HG02943 (cell line): Measurements from ENCODE around the gene CYP4F3.
"Not testable (repeated sequence)": the region's sequence is repeated elsewhere in the genome, so short reads cannot be mapped to it uniquely, and the experiment has no call there.

Experiments
- ATAC-seq: cut with Tn5 transposase; IDR thresholded peaks from one replicate; pipeline ENCODE4 v1.9.1; 2021; ENCODE audit warnings: mild to moderate bottlenecking, low read depth, moderate library complexity; ENCODE audit not compliant: unreplicated experiment

CYP4F3 gene

DNA sequence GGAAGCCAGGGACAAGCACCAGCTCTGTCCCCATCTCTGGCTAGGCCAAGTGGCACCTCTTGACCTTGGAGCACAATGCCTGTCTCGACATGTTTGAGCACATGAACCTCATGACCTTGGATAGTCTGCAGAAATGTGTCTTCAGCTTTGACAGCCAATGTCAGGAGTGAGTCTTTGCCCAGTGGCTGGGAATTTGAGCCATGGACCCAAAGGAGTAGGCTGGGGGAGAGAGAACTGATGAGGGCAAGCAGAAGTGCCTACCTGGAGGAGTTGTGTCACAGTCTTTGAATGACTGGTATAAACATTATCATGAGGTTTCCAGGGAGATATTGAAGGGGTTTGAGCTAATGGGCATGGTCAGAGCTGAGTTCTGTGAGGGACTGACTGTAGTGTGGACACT lies 25.5 kb downstream of the CYP4F3 start:
- ATAC-seq: no peak

DNA sequence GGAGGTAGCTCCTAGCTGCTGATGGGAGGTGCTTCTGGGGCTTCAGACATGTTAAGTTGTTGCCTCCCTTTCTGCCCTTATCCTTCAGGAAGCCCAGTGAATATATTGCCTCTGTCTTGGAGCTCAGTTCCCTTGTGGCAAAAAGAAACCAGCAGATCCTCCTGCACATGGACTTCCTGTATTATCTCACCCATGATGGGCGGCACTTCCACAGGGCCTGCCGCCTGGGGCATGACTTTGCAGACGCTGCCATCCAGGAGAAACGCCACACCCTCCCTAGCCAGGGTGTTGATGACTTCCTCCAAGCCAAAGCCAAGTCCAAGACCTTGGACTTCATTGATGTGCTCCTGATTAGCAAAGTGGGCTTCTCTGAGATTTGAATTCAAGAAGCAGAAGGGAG lies 26.2 kb downstream of the CYP4F3 start:
- ATAC-seq: no peak

DNA sequence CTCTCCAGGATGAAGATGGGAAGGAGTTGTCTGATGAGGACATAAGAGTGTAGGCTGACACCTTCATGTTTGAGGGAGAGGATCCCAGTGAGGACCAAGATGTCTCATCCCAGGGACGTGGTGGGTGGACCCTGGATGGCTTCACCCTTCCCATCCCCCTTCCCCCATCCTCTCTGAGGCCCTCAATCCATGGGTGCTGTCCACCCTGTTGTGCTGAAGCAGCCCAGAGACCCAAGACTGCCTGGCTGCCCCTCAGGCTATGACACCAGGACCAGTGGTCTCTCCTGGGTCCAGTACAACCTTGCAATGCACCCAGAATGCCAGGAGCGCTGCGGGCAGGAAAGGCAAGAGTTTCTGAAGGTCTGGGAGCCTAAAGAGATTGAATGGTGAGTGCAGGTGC lies 28.7 kb downstream of the CYP4F3 start:
- ATAC-seq: no peak

DNA sequence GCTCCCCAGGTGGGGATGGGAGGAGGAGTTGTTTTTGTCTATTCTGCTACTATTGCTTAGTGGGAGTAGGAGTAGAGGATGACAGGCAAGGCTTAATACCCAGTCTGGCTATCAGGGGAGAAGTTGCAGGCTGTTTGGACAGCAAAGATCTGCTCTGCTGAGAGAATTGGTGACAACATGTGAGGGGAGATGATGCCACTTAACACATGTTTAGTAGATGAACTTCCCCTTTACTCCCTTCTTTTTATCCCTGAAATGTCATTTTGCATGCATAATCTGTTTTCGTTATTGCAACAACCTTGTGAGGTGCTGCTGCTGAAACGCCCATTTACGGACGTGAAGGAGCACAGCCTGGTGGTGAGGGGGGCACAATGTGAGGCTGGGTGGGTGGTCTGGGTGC lies 29.2 kb downstream of the CYP4F3 start:
- ATAC-seq: no peak

DNA sequence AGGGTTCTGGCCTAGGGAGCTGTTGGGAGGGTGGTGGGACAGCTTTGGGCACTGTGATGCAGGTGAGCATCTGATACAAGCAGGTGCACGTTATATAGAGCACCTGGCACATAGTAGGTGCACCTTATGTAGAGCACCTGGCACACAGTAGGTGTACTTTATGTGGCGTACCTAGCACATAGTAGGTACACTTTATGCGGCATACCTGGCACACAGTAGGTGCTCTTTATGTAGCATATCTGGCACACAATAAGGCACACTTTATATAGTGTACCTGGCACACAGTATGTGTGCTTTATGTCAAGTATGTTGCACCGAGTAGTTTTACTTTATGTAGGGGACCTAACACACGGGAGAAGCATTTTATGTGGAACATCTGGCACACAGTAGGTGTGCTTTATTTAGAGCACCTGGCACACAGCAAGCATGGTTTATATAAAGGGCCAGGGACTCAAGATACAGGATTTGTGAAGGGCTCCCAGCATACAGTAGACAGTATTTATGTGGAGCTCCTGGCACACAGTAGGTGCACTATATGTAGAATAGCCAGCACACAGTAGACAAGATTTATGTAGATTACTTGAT lies 30.6 kb downstream of the CYP4F3 start:
- no peak for ATAC-seq

DNA sequence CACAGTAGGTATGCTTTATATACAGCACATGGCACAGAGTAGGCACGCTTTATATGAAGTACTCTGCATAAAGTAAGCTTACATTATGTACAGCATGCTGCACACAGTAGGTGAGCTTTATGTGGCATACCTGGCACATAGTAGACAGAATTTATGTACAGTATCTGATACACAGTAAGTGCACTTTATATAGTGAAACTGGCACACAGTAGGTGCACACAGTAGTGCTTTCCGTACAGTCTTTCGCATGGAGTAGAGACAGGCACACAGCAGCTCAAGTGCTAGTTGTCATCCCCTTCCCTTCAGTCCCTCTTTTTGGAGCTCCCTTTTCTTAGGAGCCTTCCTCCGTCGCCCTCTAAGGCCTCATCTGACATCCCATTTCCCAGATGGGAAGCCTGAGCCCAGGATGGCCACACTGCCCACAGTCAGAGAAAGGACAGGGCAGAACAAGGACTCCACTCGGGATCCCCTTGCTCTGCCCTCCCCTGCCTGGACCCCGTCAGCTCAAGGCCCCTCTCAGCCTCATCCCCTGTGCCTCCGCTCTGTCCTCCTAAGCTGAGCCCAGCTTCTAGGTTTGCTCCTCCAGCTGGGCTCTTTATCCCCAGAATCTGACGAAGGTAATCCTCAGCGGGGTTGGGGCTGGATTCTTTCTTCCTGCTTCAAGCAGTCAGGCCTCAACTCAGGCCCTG lies 31.3 kb downstream of the CYP4F3 start:
- no peak for ATAC-seq

DNA sequence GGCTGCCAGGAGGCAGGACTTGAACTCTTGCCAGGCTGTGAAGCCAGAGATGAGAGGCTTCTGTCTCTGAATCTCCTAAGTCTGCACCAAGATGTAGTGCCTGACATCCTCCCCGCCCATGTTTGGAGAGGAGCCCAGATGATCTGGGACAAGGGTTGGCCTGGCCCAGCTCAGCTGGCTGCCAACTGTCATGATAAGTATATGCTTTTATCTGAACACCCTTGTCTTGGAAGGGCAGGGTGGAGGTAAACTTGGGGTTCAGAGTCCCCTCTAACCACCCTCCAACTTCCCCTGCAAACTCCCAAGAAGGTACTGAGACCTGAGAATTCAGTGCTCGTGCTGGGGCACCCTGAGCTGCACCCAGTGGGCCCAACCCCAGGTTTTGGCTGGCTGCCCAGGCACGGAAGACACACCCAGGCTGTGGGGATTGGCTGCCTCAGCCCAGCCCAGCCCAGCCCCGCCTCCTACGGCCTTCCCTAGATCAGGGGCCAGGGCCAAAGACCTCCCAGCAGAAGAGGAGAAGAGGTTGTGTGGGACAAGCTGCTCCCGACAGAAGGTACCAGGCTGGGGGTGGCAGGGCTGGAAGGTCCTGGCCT lies 32.0 kb downstream of the CYP4F3 start, which contains the start of gene CYP4F12:
CYP4F12 (plus strand) TSS at position 508 of the 596 bp plus-strand sequence. CDS start 443 bp downstream, outside the sequence.
- ATAC-seq: no peak

DNA sequence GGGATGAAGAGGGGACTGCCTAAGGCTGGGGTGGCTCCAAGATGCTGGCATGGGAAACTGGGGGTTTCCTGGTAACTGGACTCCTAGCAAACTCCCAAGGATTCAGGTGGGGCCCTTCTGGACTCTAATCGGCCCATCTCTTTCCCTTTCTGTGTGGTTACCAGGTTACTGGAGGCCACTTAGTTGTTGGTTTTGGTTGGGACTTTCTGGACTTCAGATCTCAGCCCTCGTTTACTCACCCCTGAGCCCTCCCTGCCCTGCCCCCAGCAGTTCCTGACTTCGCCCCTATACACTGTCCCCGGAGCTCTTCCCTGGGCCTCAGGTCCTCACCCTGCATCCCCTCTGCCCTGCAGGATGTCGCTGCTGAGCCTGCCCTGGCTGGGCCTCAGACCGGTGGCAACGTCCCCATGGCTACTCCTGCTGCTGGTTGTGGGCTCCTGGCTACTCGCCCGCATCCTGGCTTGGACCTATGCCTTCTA lies 32.5 kb downstream of the CYP4F3 start:
- ATAC-seq: no peak

DNA sequence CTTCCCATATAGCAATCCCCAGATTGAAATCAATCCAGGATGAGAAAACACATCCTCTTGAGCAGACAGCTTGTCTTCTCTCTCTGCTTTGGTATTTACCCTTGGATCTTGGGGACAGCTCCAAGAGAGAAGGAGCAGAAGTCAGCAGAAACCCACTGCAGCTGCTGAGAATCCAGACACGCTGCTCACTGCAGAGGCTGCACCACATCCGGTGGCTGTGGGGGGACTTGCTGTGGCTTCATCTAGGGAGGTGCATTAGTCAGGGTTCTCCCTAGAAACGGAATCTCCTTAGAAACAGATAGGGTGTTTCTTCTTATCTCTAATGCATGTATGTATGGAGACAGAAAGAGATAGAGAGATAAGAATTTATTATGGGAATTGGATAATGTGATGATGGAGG lies 34.9 kb downstream of the CYP4F3 start:
- ATAC-seq: no peak

DNA sequence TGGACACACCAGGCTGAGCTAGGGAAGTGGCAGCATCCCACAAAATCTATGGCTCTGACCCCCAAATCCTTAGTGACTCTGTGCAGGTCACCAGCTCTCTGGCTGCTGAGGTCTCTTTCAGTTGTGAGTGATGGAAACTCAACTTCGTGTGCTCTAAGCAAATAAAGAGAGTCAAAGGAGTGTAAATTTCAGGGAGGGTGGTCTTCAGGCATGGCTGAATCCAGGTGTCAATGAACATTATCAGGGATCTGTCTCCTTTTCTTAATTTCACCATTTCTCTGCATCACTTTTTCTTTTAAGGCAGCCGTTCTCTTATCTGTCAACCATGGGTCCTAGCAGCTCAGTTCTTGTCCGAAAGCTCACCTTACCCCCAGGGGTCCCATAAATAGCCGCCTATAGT lies 38.4 kb downstream of the CYP4F3 start:
- ATAC-seq: no peak

DNA sequence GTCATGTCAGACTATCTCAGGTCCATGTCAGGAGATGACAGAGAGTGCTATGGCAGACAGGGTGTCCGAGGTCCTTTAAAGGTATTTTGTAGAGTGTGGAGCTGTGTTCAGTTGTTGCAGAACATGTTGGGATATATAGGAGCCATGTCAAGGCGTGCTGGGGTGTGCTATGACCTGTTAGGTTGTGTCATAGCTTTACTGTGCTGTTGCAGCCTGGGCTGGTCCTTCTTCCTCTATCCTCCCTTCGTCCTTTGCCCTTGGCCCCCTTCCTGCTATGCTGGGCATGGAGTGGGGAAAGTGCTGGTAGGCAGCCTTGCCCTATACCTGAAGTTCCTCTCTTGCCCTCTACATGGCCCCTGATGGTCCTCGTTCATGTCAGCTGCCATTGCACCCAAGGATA lies 39.2 kb downstream of the CYP4F3 start:
- ATAC-seq: not testable (repeated sequence)

DNA sequence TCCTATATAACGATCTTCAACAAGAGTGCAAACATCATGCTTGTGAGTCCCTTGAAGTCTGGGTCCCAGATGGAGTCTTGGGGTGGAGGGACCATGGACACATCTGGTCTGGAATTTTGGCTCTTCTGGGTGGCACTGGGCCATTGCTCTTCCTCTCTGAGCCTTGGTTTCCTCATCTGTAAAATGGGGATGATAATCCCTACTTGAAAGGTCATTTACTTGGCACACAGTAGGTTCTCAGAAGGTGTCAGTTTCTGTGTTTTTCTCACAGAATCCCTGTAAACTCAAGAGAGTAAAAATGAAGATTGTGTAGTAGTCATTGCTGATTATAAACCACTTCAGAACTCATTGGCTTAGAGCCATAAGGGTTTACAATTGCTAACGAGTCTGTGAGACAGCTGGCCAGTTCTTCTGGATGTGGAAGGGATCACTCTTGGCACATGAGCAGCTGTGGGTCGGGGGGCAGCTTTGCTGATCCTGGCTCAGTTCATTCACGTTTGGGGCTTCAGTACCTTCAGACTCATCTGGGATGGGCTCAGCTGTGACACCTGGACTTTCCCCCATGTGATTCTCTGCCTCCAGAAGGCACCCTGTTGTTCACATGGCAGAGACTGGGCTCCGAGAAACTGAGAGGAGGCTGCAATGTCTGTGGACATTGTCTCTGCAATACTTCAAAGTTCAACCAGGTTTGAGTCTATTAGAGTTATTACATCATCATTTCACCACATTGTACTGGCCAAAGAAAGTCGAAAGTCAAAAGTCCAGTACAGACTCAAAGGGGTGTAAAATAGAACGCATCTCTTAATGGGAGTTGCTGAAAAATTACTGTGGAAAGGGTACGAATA lies 40.0 kb downstream of the CYP4F3 start:
- no peak for ATAC-seq

DNA sequence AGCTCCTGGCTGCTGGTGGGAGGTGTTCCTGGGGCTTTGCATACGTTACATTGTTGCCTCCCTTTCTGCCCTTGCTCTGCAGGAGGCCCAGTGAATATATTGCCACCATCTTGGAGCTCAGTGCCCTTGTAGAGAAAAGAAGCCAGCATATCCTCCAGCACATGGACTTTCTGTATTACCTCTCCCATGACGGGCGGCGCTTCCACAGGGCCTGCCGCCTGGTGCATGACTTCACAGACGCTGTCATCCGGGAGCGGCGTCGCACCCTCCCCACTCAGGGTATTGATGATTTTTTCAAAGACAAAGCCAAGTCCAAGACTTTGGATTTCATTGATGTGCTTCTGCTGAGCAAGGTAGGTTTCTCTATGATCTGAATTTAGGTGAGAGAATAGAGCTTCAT lies 42.7 kb downstream of the CYP4F3 start:
- ATAC-seq: no peak

DNA sequence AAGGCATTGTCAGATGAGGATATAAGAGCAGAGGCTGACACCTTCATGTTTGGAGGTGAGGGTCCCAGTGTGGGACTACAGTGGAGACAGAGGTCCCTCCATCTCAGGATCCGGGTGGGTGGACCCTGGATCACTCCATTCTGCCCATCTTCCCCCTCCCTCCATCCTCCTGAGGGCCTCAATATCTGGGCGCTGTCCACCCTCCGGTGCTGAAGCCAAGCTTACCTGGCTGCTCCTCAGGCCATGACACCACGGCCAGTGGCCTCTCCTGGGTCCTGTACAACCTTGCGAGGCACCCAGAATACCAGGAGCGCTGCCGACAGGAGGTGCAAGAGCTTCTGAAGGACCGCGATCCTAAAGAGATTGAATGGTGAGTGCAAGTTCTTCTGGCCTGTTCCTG lies 44.1 kb downstream of the CYP4F3 start:
- no peak for ATAC-seq

DNA sequence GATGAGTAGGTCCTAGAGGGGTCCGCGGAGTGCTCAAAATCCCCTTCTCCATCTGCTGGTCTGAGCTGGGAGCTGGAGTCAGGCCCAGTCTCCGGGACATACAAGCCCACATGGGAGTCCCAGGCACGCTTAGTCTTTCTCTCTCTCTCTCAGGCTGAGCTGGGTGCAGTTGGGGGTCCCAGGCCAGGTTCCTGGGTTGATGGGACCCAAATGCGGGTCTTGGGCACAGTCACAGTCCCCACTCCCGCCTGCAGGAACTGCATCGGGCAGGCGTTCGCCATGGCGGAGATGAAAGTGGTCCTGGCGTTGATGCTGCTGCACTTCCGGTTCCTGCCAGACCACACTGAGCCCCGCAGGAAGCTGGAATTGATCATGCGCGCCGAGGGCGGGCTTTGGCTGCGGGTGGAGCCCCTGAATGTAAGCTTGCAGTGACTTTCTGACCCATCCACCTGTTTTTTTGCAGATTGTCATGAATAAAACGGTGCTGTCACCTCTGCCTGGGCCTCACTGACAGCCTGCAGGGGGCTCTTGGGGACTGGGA lies 56.0 kb downstream of the CYP4F3 start:
- no peak for ATAC-seq

DNA sequence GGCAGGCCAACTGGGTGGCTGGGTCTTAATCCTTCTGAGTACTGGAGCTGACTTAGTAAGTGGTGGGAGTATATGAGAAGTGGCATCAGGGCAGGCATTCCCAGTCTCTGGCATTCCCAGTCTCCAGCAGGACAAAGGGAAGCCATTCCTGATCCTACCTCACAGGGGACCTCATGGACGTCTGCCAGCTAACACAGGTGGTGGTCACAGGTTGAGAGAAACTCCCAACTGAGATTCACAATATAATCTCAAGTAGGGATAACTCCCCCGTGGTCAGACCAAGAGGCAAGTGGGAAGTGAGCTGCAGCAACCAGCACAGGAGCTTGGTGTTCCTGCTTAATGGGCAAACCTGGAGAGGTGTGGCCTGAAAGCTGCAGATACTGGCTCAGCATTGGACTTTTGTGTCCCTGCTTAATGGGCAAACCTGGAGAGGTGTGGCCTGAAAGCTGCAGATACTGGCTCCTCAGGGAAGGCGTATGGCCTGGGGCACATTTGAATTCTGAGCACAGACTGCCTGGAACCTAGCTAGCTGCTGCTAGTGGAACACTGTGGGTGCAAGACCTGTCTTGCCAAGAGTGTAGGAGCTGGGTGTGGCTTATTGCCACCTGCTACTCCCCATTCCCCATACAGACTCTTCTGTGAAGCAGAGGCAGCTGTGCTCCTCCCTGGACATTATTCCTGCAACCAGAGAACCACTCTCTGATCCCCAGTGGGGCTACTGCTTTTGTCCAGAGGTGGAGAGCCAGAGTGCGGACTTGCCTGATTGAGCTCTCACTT lies 61.2 kb downstream of the CYP4F3 start:
- no peak for ATAC-seq

DNA sequence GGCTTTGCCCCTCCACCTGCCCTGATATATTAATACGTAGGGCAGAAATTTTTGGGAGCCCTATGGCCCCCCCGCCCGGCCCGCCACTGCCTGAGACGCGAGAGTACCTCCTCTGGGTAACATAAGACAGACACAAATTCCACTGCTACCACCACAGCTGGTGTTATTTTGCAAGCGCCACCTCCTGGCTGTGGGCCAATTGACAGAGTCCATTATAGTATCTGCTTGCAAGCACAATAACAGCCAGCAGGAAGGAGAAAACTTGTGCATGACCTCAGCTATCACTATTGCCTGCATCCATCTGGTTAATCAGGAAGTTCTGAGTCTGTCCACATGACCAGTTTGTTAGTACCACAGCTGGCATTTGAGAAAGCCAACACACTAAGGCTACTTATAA lies 61.8 kb downstream of the CYP4F3 start:
- no peak for ATAC-seq
